ENCODE results near the gene MAGEA11. TPM values are rescaled to one million over a fixed set of nuclear protein-coding genes. Genes with fewer than 3 reads are reported as not detected.
"Not testable (repeated sequence)": the region's sequence is repeated elsewhere in the genome, so short reads cannot be mapped to it uniquely, and the experiment has no call there.

MAGEA11 gene
- total RNA-seq, 2 experiments from 2014 or later, result not detected

DNA sequence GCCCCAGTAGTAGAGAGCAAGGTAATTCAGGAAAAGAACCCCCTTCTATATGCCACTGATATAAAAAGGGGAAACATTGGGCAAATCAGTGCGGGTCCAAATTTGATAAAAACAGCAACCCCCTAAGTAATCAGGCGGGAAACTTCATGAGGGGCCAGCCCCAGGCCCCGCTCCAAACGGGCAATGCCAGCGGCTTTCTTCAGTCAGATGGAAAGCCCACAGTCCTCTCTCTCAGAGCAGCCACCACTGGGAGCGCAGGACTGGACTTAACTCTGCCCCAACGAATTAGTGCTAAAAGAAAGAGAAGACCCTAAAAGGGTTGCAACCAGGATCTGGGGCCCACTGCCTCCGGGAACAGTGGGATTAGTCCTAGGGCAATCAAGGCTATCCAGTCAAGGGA is 9.9 kb downstream of the MAGEA11 start:
- Histone ChIP-seq H3K27ac (ENCODE audit: low read depth, low read length, poor library complexity, severe bottlenecking) (no peak overlapping the region), H3K4me3 (ENCODE audit: low read depth, low read length, poor library complexity, severe bottlenecking) (no peak overlapping the region), H3K79me2 (ENCODE audit: insufficient read depth, low read depth, low read length) (no peaks in the 10 kb centered on the region), H3K9me3 (ENCODE audit: low read length) (no peaks in the 10 kb centered on the region), H3K36me3 (ENCODE audit: insufficient read depth, low read length) (no peaks in the 10 kb centered on the region), H4K20me1 (ENCODE audit: insufficient read depth, low read length) (no peaks in the 10 kb centered on the region), H2AFZ (ENCODE audit: low read length) (no peak overlapping the region), H3K4me1 (ENCODE audit: insufficient read depth, low read length, poor library complexity, severe bottlenecking) (no peaks in the 10 kb centered on the region), H3K9me2 (ENCODE audit: insufficient read depth, low read length) (no peaks in the 10 kb centered on the region), H3K4me2 (ENCODE audit: low read length) (no peak overlapping the region)
- no TSS peak for BruUV-seq (replicated peaks)
- POLR2A ChIA-PET, result no interaction called here
- TF ChIP-seq CTCF (conservative IDR thresholded peaks at IDR 0.05; ENCODE audit: low read length) (no peak), EZH2phosphoT487 (IDR thresholded peaks at IDR 0.05; ENCODE audit: borderline replicate concordance, low read depth, low read length) (no peak)
- intact Hi-C loops (cut with micrococcal nuclease; ENCODE audit: unreplicated experiment), result no loop called here
- no peak for DNase-seq (ENCODE audit: low spot score)
- CTCF ChIA-PET (ENCODE audit: unreplicated experiment), result no interaction called here

GRCh38 chrX:149723583-149724118 is 11.8 kb downstream of the MAGEA11 start:
- H3K4me3 ChIP-seq (ENCODE audit: low read depth, low read length, poor library complexity, severe bottlenecking); H3K27ac ChIP-seq (ENCODE audit: low read depth, low read length, poor library complexity, severe bottlenecking); POLR2A ChIA-PET; H3K9me3 ChIP-seq (ENCODE audit: low read length); DNase-seq (ENCODE audit: low spot score); H3K9me2 ChIP-seq (ENCODE audit: insufficient read depth, low read length); H3K36me3 ChIP-seq (ENCODE audit: insufficient read depth, low read length); intact Hi-C loops (cut with micrococcal nuclease; ENCODE audit: unreplicated experiment); H2AFZ ChIP-seq (ENCODE audit: low read length); CTCF ChIA-PET (ENCODE audit: unreplicated experiment); H3K79me2 ChIP-seq (ENCODE audit: insufficient read depth, low read depth, low read length); H4K20me1 ChIP-seq (ENCODE audit: insufficient read depth, low read length); H3K4me2 ChIP-seq (ENCODE audit: low read length); H3K4me1 ChIP-seq (ENCODE audit: insufficient read depth, low read length, poor library complexity, severe bottlenecking); BruUV-seq (replicated peaks): not testable (repeated sequence)

- H3K36me3 ChIP-seq (ENCODE audit: insufficient read depth, low read length); POLR2A ChIA-PET; H3K79me2 ChIP-seq (ENCODE audit: insufficient read depth, low read depth, low read length); CTCF ChIA-PET (ENCODE audit: unreplicated experiment); H2AFZ ChIP-seq (ENCODE audit: low read length); H4K20me1 ChIP-seq (ENCODE audit: insufficient read depth, low read length); H3K9me3 ChIP-seq (ENCODE audit: low read length); H3K27ac ChIP-seq (ENCODE audit: low read depth, low read length, poor library complexity, severe bottlenecking); H3K4me3 ChIP-seq (ENCODE audit: low read depth, low read length, poor library complexity, severe bottlenecking); H3K4me1 ChIP-seq (ENCODE audit: insufficient read depth, low read length, poor library complexity, severe bottlenecking); H3K4me2 ChIP-seq (ENCODE audit: low read length); DNase-seq (ENCODE audit: low spot score); intact Hi-C loops (cut with micrococcal nuclease; ENCODE audit: unreplicated experiment); H3K9me2 ChIP-seq (ENCODE audit: insufficient read depth, low read length); BruUV-seq (replicated peaks): not testable (repeated sequence)
These were observed 15.4 kb downstream of the MAGEA11 start for GRCh38 chrX:149727308-149727707.

DNA sequence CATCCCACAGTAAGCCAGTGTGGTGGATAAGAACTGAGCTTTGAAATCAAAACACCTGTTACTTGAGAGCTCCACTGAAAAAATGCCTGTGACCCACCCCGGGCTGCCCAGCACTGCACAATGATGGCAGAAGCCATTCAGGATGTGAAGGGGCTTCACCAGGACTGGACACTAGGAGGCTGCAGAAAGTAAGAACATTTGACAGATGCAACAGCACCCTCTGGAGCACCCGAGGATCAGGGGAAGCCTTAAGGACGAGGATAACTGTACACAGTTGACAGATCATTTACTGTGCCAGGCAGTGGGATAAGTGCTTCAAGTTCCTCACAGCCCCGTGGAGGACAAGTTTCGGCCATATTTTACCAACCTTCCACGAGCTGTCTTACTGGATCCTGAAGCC is 30.4 kb downstream of the MAGEA11 start:
- H3K36me3 ChIP-seq (ENCODE audit: insufficient read depth, low read length); H3K27ac ChIP-seq (ENCODE audit: low read depth, low read length, poor library complexity, severe bottlenecking); DNase-seq (ENCODE audit: low spot score); H4K20me1 ChIP-seq (ENCODE audit: insufficient read depth, low read length); H3K79me2 ChIP-seq (ENCODE audit: insufficient read depth, low read depth, low read length); POLR2A ChIA-PET; H3K9me3 ChIP-seq (ENCODE audit: low read length); CTCF ChIA-PET (ENCODE audit: unreplicated experiment); H3K4me2 ChIP-seq (ENCODE audit: low read length); H3K4me3 ChIP-seq (ENCODE audit: low read depth, low read length, poor library complexity, severe bottlenecking); H3K9me2 ChIP-seq (ENCODE audit: insufficient read depth, low read length); BruUV-seq (replicated peaks); H3K4me1 ChIP-seq (ENCODE audit: insufficient read depth, low read length, poor library complexity, severe bottlenecking); intact Hi-C loops (cut with micrococcal nuclease; ENCODE audit: unreplicated experiment); H2AFZ ChIP-seq (ENCODE audit: low read length): not testable (repeated sequence)

DNA sequence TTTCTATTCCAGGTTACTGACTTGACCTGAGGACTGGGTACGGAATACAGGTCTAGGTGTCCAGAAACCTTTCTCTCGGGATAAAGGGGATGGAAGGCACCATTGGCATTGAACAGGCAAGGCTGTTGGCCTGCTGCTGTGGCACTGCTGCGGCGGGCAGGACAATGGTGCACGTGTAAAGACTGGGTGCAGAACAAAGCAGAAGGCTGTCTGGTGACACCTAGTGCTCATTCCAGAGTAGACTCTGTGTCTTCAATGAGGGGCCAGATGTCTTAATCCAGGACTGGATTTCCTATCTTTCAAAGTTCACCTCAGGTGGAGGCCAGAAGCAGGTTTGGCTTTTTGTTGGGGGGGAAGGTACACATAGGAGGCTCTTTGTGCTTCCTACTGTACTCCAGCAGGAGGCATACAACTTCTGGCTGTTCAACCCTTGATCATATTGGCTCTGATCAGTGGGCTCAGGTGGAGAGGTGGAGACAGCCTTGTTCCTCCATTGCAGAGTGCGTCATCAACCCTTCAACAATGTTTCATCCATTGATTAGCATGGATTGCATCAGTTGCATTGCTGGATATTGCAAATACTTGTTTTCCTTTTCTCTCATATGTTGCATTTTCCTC is 34.6 kb downstream of the MAGEA11 start:
- BruUV-seq (replicated peaks); H3K27ac ChIP-seq (ENCODE audit: low read depth, low read length, poor library complexity, severe bottlenecking); H4K20me1 ChIP-seq (ENCODE audit: insufficient read depth, low read length); H3K4me3 ChIP-seq (ENCODE audit: low read depth, low read length, poor library complexity, severe bottlenecking); POLR2A ChIA-PET; H3K9me2 ChIP-seq (ENCODE audit: insufficient read depth, low read length); H3K36me3 ChIP-seq (ENCODE audit: insufficient read depth, low read length); CTCF ChIA-PET (ENCODE audit: unreplicated experiment); intact Hi-C loops (cut with micrococcal nuclease; ENCODE audit: unreplicated experiment); H3K9me3 ChIP-seq (ENCODE audit: low read length); H3K4me2 ChIP-seq (ENCODE audit: low read length); H3K79me2 ChIP-seq (ENCODE audit: insufficient read depth, low read depth, low read length); H2AFZ ChIP-seq (ENCODE audit: low read length); H3K4me1 ChIP-seq (ENCODE audit: insufficient read depth, low read length, poor library complexity, severe bottlenecking); DNase-seq (ENCODE audit: low spot score): not testable (repeated sequence)

Measured in OCI-LY7 (cell line).